PFSK-1 (cell line): ENCODE results near the gene BICD2.

Source experiments
- FOXP2 ChIP-seq: optimal IDR thresholded peaks from 2 replicates; pipeline ENCODE3; 2011; ENCODE audit warnings: borderline replicate concordance, control low read depth, inconsistent platforms; ENCODE audit not compliant: insufficient read depth; ENCODE audit errors: extremely low read length, extremely low read depth
- POLR2AphosphoS5 ChIP-seq: IDR thresholded peaks from 2 replicates; pipeline ENCODE4 v1.6.1; 2012; ENCODE audit warnings: low read depth, mild to moderate bottlenecking, control low read depth, low read length, moderate library complexity
- REST ChIP-seq, 2 experiments: IDR thresholded peaks; 2 replicates each; pipeline versions ENCODE4 v1.6.1 to v1.8.0; 2011 to 2012; ENCODE audit warnings: low read depth in 2 of 2, low read length in 2 of 2, control low read depth in 1 of 2, inconsistent platforms in 1 of 2, mild to moderate bottlenecking in 1 of 2, moderate library complexity in 1 of 2; ENCODE audit not compliant: insufficient read depth in 1 of 2
- SIN3A ChIP-seq: IDR thresholded peaks from 2 replicates; pipeline ENCODE4 v1.6.1; 2012; ENCODE audit warnings: mild to moderate bottlenecking, low read length, moderate library complexity, borderline replicate concordance; ENCODE audit not compliant: insufficient read depth
- TAF1 ChIP-seq: IDR thresholded peaks from 2 replicates; pipeline ENCODE4 v1.6.1; 2012; ENCODE audit warnings: low read length, control low read depth, borderline replicate concordance; ENCODE audit not compliant: insufficient read depth

GRCh38 chr9:92735636-92736562 is 28.7 kb downstream of the BICD2 start:
- TF ChIP-seq REST (IDR thresholded peaks at IDR 0.05; ENCODE audit: insufficient read depth in 1 of 2, low read depth in 2 of 2, low read length in 2 of 2) (no peak), TAF1 (no peak), POLR2AphosphoS5 (no peak), SIN3A (no peak), FOXP2 (no peak)
